Mucosa of descending colon (tissue), 3 donors: Measurements from ENCODE around the gene TENM4. TPM values are rescaled to one million over a fixed set of nuclear protein-coding genes. Genes with fewer than 3 reads are reported as not detected.

Experiments
- ATAC-seq: fragments of 200-7000 bp; cut with Tn5 transposase; one replicate; pipeline ENCODE4 v1.9.1; 2020; ENCODE audit warnings: mild to moderate bottlenecking, moderate library complexity
- DNase-seq, 3 donors: peaks; one replicate each; pipeline ENCODE4 v3.0.0-alpha.2; 2020
- H3K36me3 ChIP-seq: fragments of 200-600 bp; one replicate; pipeline ENCODE4 v1.8.0; 2021; ENCODE audit warnings: low read depth, mild to moderate bottlenecking
- H3K4me1 ChIP-seq: fragments of 200-600 bp; one replicate; pipeline ENCODE4 v1.8.0; 2021; ENCODE audit warnings: low read depth, mild to moderate bottlenecking
- H3K4me3 ChIP-seq: fragments of 200-600 bp; one replicate; pipeline ENCODE4 v1.8.0; 2021; ENCODE audit warnings: mild to moderate bottlenecking
- H3K9me3 ChIP-seq: fragments of 200-600 bp; one replicate; pipeline ENCODE4 v1.8.0; 2021; ENCODE audit warnings: mild to moderate bottlenecking
- intact Hi-C, 2 donors: fragments of 100-400 bp; cut with DNase I in 1 of 2; cut with micrococcal nuclease in 1 of 2; formaldehyde crosslinking; loops; one replicate each; pipeline versions ENCODE4 v1.11.0 to v1.11.1; 2022; cut with DNase I, micrococcal nuclease
- total RNA-seq, 3 donors: library from RNA; stranded (reverse); fragmentation: NEBNext Ultra II Directional in 2 of 3; extraction: Animal tissue kit (Norgen Biotek cat#: 25700) in 2 of 3; gene quantifications; one replicate each; pipeline versions ENCODE4 v1.2.1 to v1.2.4, GENCODE V29; 2021 to 2023
- TF ChIP-seq, protein P1 (sequence below): fragments of 200-600 bp; IDR thresholded peaks from one replicate; pipeline ENCODE4 v1.8.0; 2022; ENCODE audit warnings: antibody characterized with exemption, mild to moderate bottlenecking
- donor health status: DM: no; HTN: no; CAD: no; lungs with moderate emphysema.
- donor health status: DM: no; HTN: no; CAD: no.
- donor health status: DM: no; HTN: yes; CAD: no.

Gene TENM4
- total RNA-seq, 3 donors from 2014 or later = 0.70 to 1.6 (median 1.2) TPM

DNA sequence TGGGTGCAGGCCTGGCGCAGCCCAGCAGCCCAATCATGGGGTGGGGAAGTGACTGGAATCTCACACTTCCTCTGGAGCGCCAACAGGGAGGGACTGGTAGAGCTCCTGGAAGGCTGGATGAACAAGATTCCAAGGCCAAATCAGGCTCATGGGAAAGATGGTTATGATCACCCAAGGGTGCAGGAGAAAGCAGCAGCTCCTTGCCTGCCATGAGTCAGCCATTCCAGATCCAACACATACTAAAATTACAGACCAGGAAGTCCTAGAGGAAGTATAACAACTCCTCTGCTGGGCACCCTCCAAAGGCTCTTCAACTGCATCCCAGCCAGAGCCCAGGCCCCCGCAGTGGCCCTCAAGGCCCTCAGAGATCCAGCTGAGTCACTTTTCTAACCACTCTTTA lies 427.3 kb downstream of the TENM4 start:
- H3K4me3 ChIP-seq = no peak overlapping the region
- ATAC-seq = no peak
- intact Hi-C loops = no loop called here
- no peaks in the 10 kb centered on the region for H3K36me3 ChIP-seq
- TF ChIP-seq, protein P1, sequence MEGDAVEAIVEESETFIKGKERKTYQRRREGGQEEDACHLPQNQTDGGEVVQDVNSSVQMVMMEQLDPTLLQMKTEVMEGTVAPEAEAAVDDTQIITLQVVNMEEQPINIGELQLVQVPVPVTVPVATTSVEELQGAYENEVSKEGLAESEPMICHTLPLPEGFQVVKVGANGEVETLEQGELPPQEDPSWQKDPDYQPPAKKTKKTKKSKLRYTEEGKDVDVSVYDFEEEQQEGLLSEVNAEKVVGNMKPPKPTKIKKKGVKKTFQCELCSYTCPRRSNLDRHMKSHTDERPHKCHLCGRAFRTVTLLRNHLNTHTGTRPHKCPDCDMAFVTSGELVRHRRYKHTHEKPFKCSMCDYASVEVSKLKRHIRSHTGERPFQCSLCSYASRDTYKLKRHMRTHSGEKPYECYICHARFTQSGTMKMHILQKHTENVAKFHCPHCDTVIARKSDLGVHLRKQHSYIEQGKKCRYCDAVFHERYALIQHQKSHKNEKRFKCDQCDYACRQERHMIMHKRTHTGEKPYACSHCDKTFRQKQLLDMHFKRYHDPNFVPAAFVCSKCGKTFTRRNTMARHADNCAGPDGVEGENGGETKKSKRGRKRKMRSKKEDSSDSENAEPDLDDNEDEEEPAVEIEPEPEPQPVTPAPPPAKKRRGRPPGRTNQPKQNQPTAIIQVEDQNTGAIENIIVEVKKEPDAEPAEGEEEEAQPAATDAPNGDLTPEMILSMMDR = no peak
- H3K4me1 ChIP-seq = no peaks in the 10 kb centered on the region
- DNase-seq = no peak
- no peaks in the 10 kb centered on the region for H3K9me3 ChIP-seq

DNA sequence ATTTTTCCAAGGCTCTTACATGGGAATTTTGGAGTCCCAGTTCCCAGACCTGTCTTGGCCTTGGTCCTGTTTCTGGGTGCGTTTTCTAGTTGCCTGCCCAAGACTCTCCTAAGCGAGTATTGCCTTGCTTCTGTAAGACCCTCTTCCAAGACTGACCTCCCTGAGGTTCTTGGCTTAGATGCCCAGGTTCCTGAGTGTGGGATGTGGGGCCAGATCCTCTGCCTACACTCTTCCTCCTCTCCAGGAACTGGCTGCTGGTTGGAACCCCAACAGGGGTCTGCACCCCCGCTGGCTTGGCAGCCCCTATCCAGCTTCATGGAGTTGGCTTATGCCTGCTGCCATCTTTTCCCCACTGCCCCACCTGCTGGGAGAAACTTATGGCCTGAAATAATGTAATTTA lies 429.5 kb downstream of the TENM4 start:
- no peak for DNase-seq
- H3K4me1 ChIP-seq = no peaks in the 10 kb centered on the region
- no peaks in the 10 kb centered on the region for H3K36me3 ChIP-seq
- no peak for ATAC-seq
- H3K4me3 ChIP-seq = no peak overlapping the region
- TF ChIP-seq, protein P1 = no peak
- H3K9me3 ChIP-seq = no peaks in the 10 kb centered on the region
- intact Hi-C loops = no loop called here

DNA sequence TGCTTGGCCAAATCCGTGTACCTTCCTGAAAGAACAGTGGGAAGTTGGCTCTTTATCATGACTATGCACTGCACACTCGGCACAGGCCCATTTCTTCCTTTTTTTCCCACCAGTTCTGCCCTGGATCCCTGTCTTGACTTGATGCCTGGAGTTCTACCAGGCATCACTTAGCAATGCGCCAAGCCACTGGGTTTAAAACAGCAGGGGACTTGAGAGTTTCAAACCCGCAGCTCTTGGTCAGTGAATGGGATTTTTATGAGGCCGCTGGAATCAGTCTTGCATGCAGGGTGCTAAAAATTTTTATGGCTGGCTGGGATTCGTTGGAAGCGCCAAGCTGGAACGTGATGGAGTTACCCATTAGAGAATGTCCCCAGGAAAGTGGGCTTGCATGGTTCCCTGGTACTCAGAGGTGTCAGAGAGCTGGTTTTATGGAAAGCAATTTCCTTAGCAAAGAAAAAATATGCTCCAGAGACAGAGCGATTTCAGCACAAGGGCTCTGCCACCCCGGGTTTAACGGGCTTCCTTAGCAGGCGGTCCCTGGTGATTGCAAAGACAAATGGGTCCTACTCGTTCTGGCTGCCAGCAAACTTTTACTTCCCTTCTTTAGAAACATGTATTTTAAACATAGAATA lies 432.9 kb downstream of the TENM4 start:
- TF ChIP-seq, protein P1 = no peak
- ATAC-seq = no peak
- no peak for DNase-seq
- H3K9me3 ChIP-seq = no peaks in the 10 kb centered on the region
- no peaks in the 10 kb centered on the region for H3K36me3 ChIP-seq
- H3K4me3 ChIP-seq = no peak overlapping the region
- no peaks in the 10 kb centered on the region for H3K4me1 ChIP-seq
- intact Hi-C loops = no loop called here

DNA sequence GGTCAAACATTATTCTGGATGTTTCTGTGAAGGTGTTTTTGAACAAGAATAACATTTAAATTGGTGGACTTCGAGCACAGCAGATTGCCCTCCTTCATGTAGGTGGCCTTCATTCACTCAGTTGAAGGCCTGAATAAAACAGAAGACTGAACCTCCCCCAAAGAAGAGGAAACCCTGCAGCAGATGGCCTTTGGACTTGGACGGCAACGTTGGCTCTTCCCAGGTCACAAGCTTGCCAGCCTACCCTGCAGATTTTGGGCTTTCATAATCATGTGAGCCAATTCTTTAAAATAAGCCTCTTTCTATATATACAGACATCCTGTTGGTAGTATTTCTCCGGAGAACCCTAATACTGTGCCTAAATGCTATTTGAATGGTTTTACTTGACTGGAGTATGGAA lies 434.0 kb downstream of the TENM4 start:
- H3K36me3 ChIP-seq = no peaks in the 10 kb centered on the region
- DNase-seq (no peak), ATAC-seq (no peak)
- TF ChIP-seq, protein P1 = no peak
- no peaks in the 10 kb centered on the region for H3K4me1 ChIP-seq
- H3K9me3 ChIP-seq = no peaks in the 10 kb centered on the region
- no peak overlapping the region for H3K4me3 ChIP-seq
- intact Hi-C loops = no loop called here

DNA sequence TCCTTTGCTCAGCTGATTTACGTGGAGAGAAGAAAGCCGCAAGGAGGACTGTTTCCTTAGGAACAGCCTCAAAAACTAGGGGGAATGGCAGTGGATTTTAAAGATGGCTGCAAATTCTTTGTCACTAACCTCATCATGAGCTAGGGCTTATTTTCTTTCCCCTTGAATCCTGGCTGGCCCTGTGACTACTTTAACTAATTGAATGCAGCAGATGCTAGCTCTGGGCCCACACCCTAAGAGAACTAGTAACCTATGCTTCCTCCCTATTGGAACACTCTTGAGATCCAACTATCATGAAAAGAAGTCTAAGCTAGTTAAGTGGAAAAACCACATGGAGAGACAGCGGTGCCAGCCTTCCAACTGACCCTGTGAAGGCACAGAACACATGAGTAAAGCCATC lies 444.8 kb downstream of the TENM4 start:
- Histone ChIP-seq H3K4me1 (no peaks in the 10 kb centered on the region), H3K9me3 (peaks cover 6% of the 10 kb centered on the region), H3K4me3 (no peak overlapping the region), H3K36me3 (no peaks in the 10 kb centered on the region)
- ATAC-seq (no peak), DNase-seq (no peak)
- TF ChIP-seq, protein P1 = no peak
- intact Hi-C loops = no loop called here

DNA sequence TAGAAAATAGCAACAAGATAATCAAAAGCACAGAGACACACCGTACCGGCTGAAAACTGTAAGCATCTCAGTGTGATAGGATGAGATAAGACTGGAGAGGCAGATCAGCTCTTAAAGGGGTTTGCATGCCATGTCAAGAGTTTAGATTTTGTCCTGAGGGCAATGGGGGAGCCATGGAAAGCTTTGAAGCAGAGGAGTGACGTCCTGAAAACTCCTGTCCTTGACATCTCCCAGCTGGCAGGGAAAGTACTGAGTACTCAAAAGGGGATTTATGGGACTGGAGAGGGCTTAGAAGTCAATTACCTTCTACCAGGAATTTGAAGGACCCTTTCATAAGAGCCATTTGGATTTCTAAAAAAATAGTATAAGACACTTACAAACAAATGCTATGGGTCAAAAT lies 445.7 kb downstream of the TENM4 start:
- intact Hi-C loops = no loop called here
- ATAC-seq = no peak
- H3K4me3 ChIP-seq = no peak overlapping the region
- TF ChIP-seq, protein P1 = no peak
- peaks cover 3% of the 10 kb centered on the region for H3K9me3 ChIP-seq
- H3K36me3 ChIP-seq = no peaks in the 10 kb centered on the region
- no peak for DNase-seq
- no peaks in the 10 kb centered on the region for H3K4me1 ChIP-seq
